Memory B cell (primary cell): ENCODE measurements around the gene MAPKAPK3.

Source experiments
- ATAC-seq: fragments of 150-1000 bp; cut with Tn5 transposase; 2 replicates; pipeline ENCODE4 v1.10.0; 2021; ENCODE audit warnings: low read depth, mild to moderate bottlenecking, moderate library complexity
- DNase-seq, 2 donors: peaks; one replicate each; pipeline ENCODE4 v3.0.0; 2022; ENCODE audit warnings: low spot score in 2 of 2
- H3K27ac Mint-ChIP-seq: one replicate; pipeline ENCODE4 v1.8.0; 2022; ENCODE audit warnings: mild to moderate bottlenecking, moderate library complexity, mixed read lengths
- H3K27me3 Mint-ChIP-seq: one replicate; pipeline ENCODE4 v1.8.0; 2022; ENCODE audit warnings: mixed read lengths
- H3K36me3 Mint-ChIP-seq: one replicate; pipeline ENCODE4 v1.8.0; 2022; ENCODE audit warnings: mild to moderate bottlenecking, mixed read lengths
- H3K4me1 Mint-ChIP-seq: one replicate; pipeline ENCODE4 v1.8.0; 2022; ENCODE audit warnings: mixed read lengths
- H3K4me3 Mint-ChIP-seq: one replicate; pipeline ENCODE4 v1.8.0; 2022; ENCODE audit warnings: mild to moderate bottlenecking, moderate library complexity, mixed read lengths
- H3K9me3 Mint-ChIP-seq: one replicate; pipeline ENCODE4 v1.8.0; 2022; ENCODE audit warnings: mixed read lengths

MAPKAPK3 gene

DNA sequence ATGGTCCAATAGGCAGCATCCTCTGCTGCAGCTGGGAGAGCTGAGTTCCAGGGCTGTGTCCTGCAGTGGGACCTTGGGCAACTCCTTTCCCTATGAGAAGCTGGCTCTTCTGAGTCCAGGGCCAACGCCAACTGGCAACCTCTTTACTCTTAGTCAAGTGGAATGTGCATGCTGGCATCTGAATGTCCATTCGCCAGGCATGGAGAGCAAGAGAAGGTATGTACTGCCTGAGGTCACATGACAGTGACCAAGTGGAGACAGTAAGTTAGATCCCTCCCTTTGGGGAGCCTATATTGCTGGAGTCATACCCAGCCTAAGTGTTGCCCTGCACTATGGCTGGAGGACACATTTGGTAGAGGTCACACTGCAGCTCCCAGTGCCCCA, 35.5 kb upstream of the MAPKAPK3 start:
- ATAC-seq, result no peak
- Mint-ChIP-seq H3K27ac (no peak overlapping the region), H3K27me3 (no peaks in the 10 kb centered on the region), H3K4me3 (no peak overlapping the region), H3K9me3 (no peaks in the 10 kb centered on the region), H3K4me1 (no peaks in the 10 kb centered on the region), H3K36me3 (peaks cover 12% of the 10 kb centered on the region)
- DNase-seq, result no peak

GRCh38 chr3:50582083-50582482, 34.9 kb upstream of the MAPKAPK3 start:
- ATAC-seq (no peak), DNase-seq (no peak)
- Mint-ChIP-seq H3K27ac (no peak overlapping the region), H3K27me3 (no peaks in the 10 kb centered on the region), H3K4me3 (no peak overlapping the region), H3K36me3 (peaks cover 12% of the 10 kb centered on the region), H3K4me1 (no peaks in the 10 kb centered on the region), H3K9me3 (no peaks in the 10 kb centered on the region)

GRCh38 chr3:50583897-50584296, 33.1 kb upstream of the MAPKAPK3 start:
- Mint-ChIP-seq H3K9me3 (no peaks in the 10 kb centered on the region), H3K4me3 (no peak overlapping the region), H3K4me1 (no peaks in the 10 kb centered on the region), H3K27ac (peak overlapping the region; percentile 46), H3K27me3 (no peaks in the 10 kb centered on the region), H3K36me3 (peaks cover 8% of the 10 kb centered on the region)
- no peak for ATAC-seq
- DNase-seq, result no peak

GRCh38 chr3:50584391-50584790, 32.6 kb upstream of the MAPKAPK3 start:
- DNase-seq (no peak), ATAC-seq (no peak)
- Mint-ChIP-seq H3K4me1 (no peaks in the 10 kb centered on the region), H3K9me3 (no peaks in the 10 kb centered on the region), H3K4me3 (no peak overlapping the region), H3K27ac (peak overlapping the region; percentile 46), H3K27me3 (no peaks in the 10 kb centered on the region), H3K36me3 (peaks cover 6% of the 10 kb centered on the region)

DNA sequence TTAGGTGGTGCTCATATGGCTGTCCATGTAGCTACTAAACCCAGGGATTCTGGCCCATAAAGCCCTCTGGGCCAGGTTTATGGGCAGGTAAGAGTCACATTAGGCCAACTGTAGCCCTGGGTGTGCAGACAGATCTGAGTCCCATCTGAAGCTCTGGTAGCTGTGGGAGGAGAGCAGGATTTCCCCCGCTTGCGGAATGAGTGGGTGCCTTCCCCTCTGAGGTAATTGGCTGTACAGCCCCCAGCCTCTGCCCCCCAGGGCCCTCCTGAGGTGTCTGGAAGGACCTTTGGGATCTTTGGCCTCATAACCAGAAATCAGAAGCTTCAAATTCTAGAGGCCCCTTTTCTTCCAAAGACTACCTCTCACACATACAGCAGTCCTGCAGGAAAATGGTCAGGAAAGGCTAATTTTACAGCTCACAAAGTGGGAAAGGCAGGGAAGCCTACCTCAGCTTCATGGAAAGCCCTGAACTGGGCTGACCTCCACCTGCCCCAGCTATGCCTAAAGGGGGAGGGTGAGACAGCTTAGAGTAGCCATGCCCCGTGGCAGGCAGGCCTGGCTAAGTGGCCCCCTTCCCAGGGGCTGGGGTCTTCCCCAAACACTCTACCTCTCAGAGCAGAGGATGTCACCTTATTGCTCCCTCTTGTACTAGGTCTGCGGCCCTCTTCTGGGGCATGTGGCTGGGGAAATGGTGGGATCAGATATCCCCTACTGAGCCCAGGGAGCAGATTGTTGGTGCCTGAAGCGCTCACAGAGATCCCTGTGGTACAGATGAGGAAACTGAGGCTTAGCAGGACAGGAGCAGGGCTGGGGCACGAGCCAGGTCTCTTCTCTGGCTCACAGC, 30.8 kb upstream of the MAPKAPK3 start:
- Mint-ChIP-seq H3K4me1 (peaks cover 7% of the 10 kb centered on the region), H3K36me3 (peaks cover 6% of the 10 kb centered on the region), H3K27me3 (no peaks in the 10 kb centered on the region), H3K9me3 (no peaks in the 10 kb centered on the region), H3K27ac (no peak overlapping the region), H3K4me3 (no peak overlapping the region)
- DNase-seq, result no peak
- ATAC-seq, result no peak

DNA sequence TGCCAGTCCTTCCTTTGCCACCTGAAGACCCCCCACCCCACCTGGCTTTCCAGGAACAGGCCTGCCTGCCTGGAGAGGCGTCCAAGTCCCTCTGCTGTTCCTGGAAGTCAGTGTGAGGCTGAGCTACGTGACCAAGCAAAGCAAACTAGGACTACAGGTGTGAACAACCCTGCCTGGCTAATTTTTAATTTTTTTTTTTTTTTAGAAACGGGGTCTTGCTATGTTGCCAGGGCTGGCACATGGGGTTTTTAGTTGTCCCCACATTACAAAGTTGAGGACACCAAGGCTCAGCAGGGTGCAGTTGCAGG, 30.2 kb upstream of the MAPKAPK3 start:
- Mint-ChIP-seq H3K27ac (no peak overlapping the region), H3K9me3 (no peaks in the 10 kb centered on the region), H3K36me3 (peaks cover 6% of the 10 kb centered on the region), H3K4me1 (peaks cover 8% of the 10 kb centered on the region), H3K27me3 (no peaks in the 10 kb centered on the region), H3K4me3 (no peak overlapping the region)
- ATAC-seq (no peak), DNase-seq (no peak)

DNA sequence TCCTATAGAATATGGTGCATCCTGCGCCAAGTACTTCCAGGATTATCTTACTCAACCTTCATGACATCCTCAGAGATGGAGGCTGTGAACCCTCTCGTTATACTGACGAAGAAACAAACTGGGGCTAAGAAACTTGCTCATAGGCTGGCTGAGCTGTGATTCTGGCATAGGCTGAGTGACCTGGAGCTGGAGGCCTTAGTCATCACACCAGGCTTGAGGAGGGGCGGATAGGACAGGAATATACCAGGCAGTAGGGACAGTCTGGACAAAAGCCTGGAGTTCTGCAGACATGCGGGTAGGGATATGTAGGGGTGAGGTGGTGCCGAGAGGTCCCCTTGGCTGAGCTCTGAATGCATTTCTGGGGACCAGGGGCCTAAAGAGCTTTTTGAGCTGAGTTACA, 29.6 kb upstream of the MAPKAPK3 start:
- Mint-ChIP-seq H3K27me3 (no peaks in the 10 kb centered on the region), H3K4me1 (peaks cover 9% of the 10 kb centered on the region), H3K36me3 (peaks cover 4% of the 10 kb centered on the region), H3K4me3 (no peak overlapping the region), H3K9me3 (no peaks in the 10 kb centered on the region), H3K27ac (peak overlapping the region; percentile 19)
- DNase-seq, result no peak
- ATAC-seq, result no peak

- peak overlapping the region; percentile 19 for H3K27ac Mint-ChIP-seq
- ATAC-seq, result no peak
- peaks cover 10% of the 10 kb centered on the region for H3K4me1 Mint-ChIP-seq
- no peak for DNase-seq
- H3K27me3 Mint-ChIP-seq, result no peaks in the 10 kb centered on the region
- no peak overlapping the region for H3K4me3 Mint-ChIP-seq
- peaks cover 4% of the 10 kb centered on the region for H3K36me3 Mint-ChIP-seq
- H3K9me3 Mint-ChIP-seq, result no peaks in the 10 kb centered on the region
Observed at GRCh38 chr3:50587806-50588758, 28.9 kb upstream of the MAPKAPK3 start.

DNA sequence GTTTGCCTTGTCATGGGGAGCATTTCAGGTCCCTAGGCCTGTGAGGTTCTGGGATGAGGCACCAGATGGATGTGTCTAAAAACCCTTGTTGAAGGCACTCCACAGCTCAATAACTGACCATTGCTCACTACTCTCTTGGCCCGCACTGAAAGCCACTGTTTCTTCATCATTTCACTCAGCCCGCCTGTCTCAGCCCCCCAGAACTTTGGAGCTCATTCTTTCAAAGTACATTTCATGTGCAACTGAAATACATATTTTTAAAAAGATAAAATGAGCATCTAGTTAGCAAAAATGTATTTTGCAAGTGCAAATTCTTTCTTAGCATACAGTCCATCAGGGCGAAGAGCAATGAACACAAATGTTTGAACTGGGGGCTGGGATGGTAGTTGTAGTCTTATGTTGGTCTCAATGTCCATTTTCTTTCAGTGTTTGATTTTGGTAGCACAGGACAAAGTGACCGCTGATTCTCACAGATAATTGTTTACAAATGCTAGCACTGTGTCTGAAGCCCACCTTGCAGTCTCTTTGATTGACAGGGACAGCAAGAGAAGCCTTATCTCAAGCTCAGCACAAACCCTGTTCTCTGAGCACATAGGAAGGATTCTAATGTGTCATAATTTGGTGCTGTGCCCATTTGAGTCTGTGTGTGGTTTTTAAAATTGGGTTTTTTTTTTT, 28.1 kb upstream of the MAPKAPK3 start:
- Mint-ChIP-seq H3K27me3 (no peaks in the 10 kb centered on the region), H3K36me3 (peaks cover 4% of the 10 kb centered on the region), H3K27ac (peak overlapping the region; percentile 19), H3K9me3 (no peaks in the 10 kb centered on the region), H3K4me3 (no peak overlapping the region), H3K4me1 (peaks cover 10% of the 10 kb centered on the region)
- no peak for ATAC-seq
- DNase-seq, result no peak

GRCh38 chr3:50591196-50591741, 25.7 kb upstream of the MAPKAPK3 start:
- ATAC-seq (no peak), DNase-seq (no peak)
- peak overlapping the region; percentile 74 for H3K4me3 Mint-ChIP-seq
- H3K27me3 Mint-ChIP-seq, result no peaks in the 10 kb centered on the region
- H3K9me3 Mint-ChIP-seq, result no peaks in the 10 kb centered on the region
- peak overlapping the region; percentile 88 for H3K27ac Mint-ChIP-seq
- H3K36me3 Mint-ChIP-seq, result no peaks in the 10 kb centered on the region
- H3K4me1 Mint-ChIP-seq, result peaks cover 10% of the 10 kb centered on the region

DNA sequence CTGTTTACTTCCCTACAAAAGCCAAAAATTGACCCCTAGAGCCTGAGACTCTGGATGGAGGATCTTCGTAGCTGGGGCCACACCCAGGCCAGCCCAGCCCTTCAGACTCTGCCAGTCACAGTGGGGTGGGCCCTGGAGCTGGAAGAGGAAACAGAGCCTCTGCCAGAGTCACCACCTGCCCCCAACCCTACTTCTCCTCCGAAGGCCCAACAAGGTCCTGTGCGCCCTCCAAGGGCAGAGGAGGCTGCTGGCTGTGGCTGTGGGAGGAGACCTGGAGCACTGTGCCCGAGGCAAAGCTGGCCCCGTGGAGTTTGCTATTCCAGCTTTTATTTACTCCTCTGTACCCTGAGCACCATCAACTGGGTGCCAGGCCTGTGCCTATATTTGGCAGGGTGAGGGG, 24.4 kb upstream of the MAPKAPK3 start:
- no peaks in the 10 kb centered on the region for H3K27me3 Mint-ChIP-seq
- H3K4me1 Mint-ChIP-seq, result peaks cover 10% of the 10 kb centered on the region
- no peaks in the 10 kb centered on the region for H3K36me3 Mint-ChIP-seq
- ATAC-seq, result no peak
- peak overlapping the region; percentile 45 for H3K27ac Mint-ChIP-seq
- no peaks in the 10 kb centered on the region for H3K9me3 Mint-ChIP-seq
- DNase-seq, result no peak
- H3K4me3 Mint-ChIP-seq, result no peak overlapping the region

- Mint-ChIP-seq H3K27me3 (no peaks in the 10 kb centered on the region), H3K4me1 (peaks cover 10% of the 10 kb centered on the region), H3K36me3 (no peaks in the 10 kb centered on the region), H3K9me3 (no peaks in the 10 kb centered on the region), H3K27ac (no peak overlapping the region), H3K4me3 (no peak overlapping the region)
- no peak for DNase-seq
- ATAC-seq, result no peak
Observed at GRCh38 chr3:50594253-50594785, 22.6 kb upstream of the MAPKAPK3 start.

GRCh38 chr3:50599115-50599715, 17.7 kb upstream of the MAPKAPK3 start:
- ATAC-seq, result no peak
- H3K36me3 Mint-ChIP-seq, result no peaks in the 10 kb centered on the region

More at GRCh38 chr3:50599115-50599715, 17.7 kb upstream of the MAPKAPK3 start:
- DNase-seq, result no peak
- no peaks in the 10 kb centered on the region for H3K27me3 Mint-ChIP-seq
- H3K27ac Mint-ChIP-seq, result no peak overlapping the region
- peaks cover 8% of the 10 kb centered on the region for H3K4me1 Mint-ChIP-seq
- H3K9me3 Mint-ChIP-seq, result no peaks in the 10 kb centered on the region
- H3K4me3 Mint-ChIP-seq, result no peak overlapping the region
